ENCODE measurements around the gene FRMD3. TPM values are rescaled to one million over a fixed set of nuclear protein-coding genes. Genes with fewer than 3 reads are reported as not detected.

Gene FRMD3
- total RNA-seq, 4 donors from 2014 or later: 1.8 to 13.3 (median 3.3) TPM

DNA sequence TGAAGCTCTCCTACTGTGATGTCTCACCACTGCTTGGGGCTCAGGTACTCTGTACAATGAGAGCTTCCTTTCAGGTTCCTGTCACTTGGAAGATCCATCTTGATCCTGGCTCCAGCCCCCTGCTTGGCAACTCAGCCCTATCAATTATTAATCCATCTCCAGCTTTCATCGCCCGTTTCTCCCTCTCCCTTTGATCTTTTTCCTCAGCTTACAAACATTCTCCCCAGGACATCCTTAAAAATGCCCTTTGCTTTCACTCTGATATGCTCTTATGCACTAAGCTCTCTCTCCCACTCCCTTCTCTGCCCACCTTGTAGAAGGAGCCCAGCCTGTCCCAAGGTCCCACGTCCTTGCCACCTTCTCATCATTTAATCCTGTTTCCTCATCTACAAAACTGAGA is 109.0 kb downstream of the FRMD3 start:
- intact Hi-C loops (cut with DNase I; ENCODE audit: low total_unique reads): no loop called here
- H3K9me3 ChIP-seq: no peaks in the 10 kb centered on the region
- H3K27me3 ChIP-seq: no peaks in the 10 kb centered on the region
- no peaks in the 10 kb centered on the region for H3K36me3 ChIP-seq
- DNase-seq: no peak
- H3K4me3 ChIP-seq: no peak overlapping the region
- TF ChIP-seq, protein P1, sequence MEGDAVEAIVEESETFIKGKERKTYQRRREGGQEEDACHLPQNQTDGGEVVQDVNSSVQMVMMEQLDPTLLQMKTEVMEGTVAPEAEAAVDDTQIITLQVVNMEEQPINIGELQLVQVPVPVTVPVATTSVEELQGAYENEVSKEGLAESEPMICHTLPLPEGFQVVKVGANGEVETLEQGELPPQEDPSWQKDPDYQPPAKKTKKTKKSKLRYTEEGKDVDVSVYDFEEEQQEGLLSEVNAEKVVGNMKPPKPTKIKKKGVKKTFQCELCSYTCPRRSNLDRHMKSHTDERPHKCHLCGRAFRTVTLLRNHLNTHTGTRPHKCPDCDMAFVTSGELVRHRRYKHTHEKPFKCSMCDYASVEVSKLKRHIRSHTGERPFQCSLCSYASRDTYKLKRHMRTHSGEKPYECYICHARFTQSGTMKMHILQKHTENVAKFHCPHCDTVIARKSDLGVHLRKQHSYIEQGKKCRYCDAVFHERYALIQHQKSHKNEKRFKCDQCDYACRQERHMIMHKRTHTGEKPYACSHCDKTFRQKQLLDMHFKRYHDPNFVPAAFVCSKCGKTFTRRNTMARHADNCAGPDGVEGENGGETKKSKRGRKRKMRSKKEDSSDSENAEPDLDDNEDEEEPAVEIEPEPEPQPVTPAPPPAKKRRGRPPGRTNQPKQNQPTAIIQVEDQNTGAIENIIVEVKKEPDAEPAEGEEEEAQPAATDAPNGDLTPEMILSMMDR (IDR thresholded peaks at IDR 0.05): no peak
- no peak for TF ChIP-seq POLR2A (IDR thresholded peaks at IDR 0.05)
- peaks cover 0 to 6% of the 10 kb centered on the region in 2 donors for H3K4me1 ChIP-seq
- H3K27ac ChIP-seq: no peak overlapping the region

DNA sequence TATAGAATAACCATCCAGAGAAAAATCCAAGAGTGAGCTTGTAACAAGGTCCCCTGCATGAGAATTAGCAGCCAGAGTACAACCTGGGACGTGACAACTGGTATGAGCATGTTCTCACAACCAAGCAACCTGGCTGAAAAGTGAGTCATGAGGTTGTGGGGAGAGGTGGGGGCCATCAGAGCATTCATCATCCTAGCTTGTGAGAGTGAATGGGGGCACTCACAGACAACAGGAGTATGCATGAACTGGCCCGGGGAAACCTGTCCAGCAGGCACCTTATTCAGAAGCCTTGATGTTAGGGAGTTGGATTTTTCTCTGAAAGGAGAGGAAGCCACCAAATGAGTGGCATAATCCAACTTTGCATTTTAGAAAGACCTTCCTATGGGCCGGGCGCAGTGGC is 113.0 kb downstream of the FRMD3 start:
- no peak for TF ChIP-seq POLR2A (IDR thresholded peaks at IDR 0.05)
- TF ChIP-seq, protein P1 (IDR thresholded peaks at IDR 0.05): no peak
- H3K27me3 ChIP-seq: no peaks in the 10 kb centered on the region
- no peak overlapping the region for H3K4me3 ChIP-seq
- no peaks in the 10 kb centered on the region for H3K9me3 ChIP-seq
- H3K27ac ChIP-seq: no peak overlapping the region
- no peaks in the 10 kb centered on the region for H3K36me3 ChIP-seq
- DNase-seq: no peak
- no peaks in the 10 kb centered on the region for H3K4me1 ChIP-seq
- intact Hi-C loops (cut with DNase I; ENCODE audit: low total_unique reads): no loop called here

DNA sequence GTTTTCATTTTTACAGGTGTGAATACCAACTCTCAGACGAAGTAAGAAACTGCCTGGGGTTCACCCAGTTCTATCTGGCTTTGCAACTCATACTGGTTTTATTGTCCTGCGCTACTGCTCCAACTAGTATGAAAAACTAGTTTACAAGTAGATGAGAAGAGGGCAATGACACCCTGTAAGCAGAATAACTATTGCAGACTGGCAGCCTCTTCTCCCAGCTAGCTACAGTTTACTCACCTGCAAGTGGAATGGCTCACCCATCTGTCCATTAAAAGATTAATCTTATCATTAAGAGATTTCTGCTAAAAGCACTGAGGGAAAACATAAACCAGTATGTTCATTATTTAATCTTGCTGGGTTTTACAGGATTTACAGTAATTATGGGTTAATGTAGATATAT is 113.4 kb downstream of the FRMD3 start:
- H3K27ac ChIP-seq: no peak overlapping the region
- intact Hi-C loops (cut with DNase I; ENCODE audit: low total_unique reads): no loop called here

DNA sequence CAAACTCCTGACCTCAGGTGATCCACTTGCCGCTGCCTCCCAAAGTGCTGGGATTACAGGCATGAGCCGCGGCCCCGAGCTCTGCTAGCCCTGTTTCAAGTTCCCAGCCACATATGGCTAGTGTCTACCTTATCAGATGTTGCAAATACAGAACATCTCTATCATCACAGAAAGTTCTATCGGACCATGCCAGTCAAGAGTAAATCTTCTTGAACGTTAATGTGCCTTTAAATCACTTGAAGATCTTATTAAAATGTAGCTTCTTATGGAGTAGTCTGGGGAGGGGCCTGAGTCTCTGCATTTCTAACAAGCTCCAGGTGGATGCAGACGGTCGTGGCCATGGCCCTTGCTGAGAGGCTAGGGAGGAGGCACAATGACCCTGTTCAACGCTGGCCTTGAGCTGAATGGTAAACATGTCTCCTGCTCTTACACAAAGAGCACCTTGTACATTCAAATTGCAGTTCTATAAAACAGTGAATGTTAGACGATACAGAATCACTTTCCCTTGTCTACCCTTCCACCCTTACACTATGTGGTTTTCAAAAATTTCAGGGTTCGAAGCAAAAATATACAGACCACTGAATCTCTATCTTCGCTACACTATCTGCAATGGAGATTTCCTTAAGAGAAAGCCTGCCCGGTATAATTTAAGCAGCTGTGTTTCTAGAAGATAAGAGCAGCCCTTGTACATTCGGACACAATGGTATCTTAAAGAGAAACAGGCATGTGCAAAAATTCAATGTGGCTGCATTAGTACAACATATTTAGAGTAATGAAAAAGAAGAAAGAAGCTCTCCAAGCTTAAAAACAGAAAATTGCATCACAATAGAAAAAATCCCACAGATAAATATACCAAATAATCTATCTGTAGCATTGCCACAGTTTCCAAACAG is 114.1 kb downstream of the FRMD3 start:
- no peak overlapping the region for H3K27ac ChIP-seq
- TF ChIP-seq, protein P1 (IDR thresholded peaks at IDR 0.05): no peak
- no peak for TF ChIP-seq POLR2A (IDR thresholded peaks at IDR 0.05)
- no peak overlapping the region for H3K4me3 ChIP-seq
- H3K9me3 ChIP-seq: no peaks in the 10 kb centered on the region
- H3K4me1 ChIP-seq: no peaks in the 10 kb centered on the region
- no peak for DNase-seq
- intact Hi-C loops (cut with DNase I; ENCODE audit: low total_unique reads): no loop called here
- no peaks in the 10 kb centered on the region for H3K27me3 ChIP-seq
- H3K36me3 ChIP-seq: no peaks in the 10 kb centered on the region

More for the DNA sequence above, 113.4 kb downstream of the FRMD3 start:
- DNase-seq: no peak
- TF ChIP-seq, protein P1 (IDR thresholded peaks at IDR 0.05): no peak
- TF ChIP-seq POLR2A (IDR thresholded peaks at IDR 0.05): no peak
- no peaks in the 10 kb centered on the region for H3K27me3 ChIP-seq
- no peak overlapping the region for H3K4me3 ChIP-seq
- H3K9me3 ChIP-seq: no peaks in the 10 kb centered on the region
- H3K4me1 ChIP-seq: no peaks in the 10 kb centered on the region
- H3K36me3 ChIP-seq: no peaks in the 10 kb centered on the region

DNA sequence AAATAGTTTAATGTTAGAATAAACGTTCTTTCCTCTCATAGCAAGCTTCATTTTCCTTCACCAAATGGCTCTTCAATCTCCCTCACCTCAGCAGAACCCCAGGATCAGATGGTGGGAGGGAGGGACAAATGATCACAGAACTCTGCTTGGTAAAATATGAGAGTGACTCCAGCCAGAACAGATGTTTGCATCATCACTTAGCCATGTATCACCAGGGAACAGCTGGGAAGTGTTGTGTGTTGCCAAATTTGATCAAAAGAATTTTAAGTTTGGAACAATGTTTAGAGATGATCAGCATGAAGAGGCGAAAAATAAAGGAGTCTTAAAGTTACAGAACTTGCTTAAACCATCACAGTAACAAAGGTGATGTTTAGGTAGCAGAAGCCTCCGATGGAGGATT is 115.7 kb downstream of the FRMD3 start:
- Histone ChIP-seq H3K27ac (no peak overlapping the region), H3K9me3 (no peaks in the 10 kb centered on the region), H3K36me3 (no peaks in the 10 kb centered on the region), H3K27me3 (no peaks in the 10 kb centered on the region), H3K4me1 (no peaks in the 10 kb centered on the region), H3K4me3 (no peak overlapping the region)
- intact Hi-C loops (cut with DNase I; ENCODE audit: low total_unique reads): no loop called here
- no peak for DNase-seq
- TF ChIP-seq, protein P1 (IDR thresholded peaks at IDR 0.05): no peak
- no peak for TF ChIP-seq POLR2A (IDR thresholded peaks at IDR 0.05)
